Femur (tissue), 1 donor: Measurements from ENCODE around the gene RPRD1B.

ENCODE experiments used
- DNase-seq: peaks from one replicate; pipeline ENCODE4 v3.0.0-alpha.2; 2017

RPRD1B gene

GRCh38 chr20:38043512-38044300 is 10.2 kb downstream of the RPRD1B start:
- DNase-seq = no peak

DNA sequence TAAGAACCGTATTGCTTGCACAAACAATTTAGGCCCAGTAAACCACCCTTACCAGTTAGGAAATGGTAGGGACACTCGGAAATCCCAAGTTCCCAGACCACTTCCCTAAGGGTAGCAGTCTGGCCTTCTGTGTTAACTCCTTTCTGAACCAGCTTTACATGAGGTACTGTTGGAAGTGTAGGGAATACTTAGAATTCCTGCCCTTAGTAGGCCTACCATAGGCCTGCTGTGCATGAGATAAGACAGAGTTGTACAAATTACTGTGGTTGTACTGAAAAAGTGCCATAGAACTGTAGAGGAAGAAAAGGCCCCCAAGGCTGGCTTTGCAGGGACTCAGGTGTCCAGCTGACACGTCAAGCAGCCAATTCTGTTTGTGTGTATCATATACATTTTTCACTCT is 11.1 kb downstream of the RPRD1B start:
- DNase-seq = no peak

- no peak for DNase-seq
Observed at GRCh38 chr20:38046572-38046971, 13.0 kb downstream of the RPRD1B start.

GRCh38 chr20:38049800-38050199 is 16.3 kb downstream of the RPRD1B start:
- DNase-seq = no peak

GRCh38 chr20:38050686-38051085 is 17.1 kb downstream of the RPRD1B start:
- no peak for DNase-seq

DNA sequence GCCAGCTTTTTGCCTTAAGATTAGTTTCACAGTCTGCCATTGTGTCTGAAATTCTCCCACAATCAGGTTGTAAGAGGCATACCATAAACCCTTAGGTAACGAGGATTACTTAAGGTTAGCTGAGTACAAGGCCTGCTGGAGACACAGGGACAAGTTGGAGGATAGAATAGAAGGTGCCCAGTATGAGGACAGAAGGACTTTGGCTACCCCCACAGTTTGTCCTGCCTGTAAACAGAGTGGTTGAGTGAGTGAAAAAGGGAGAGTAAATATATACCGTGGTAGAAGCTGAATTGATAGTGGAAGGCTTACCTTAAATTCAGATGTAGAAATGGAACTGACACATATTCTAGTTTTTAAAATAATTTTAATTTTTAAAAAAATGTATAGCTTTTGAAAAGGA is 19.3 kb downstream of the RPRD1B start:
- DNase-seq = no peak

- DNase-seq = no peak
Observed at GRCh38 chr20:38054647-38055046, 21.1 kb downstream of the RPRD1B start.

GRCh38 chr20:38055294-38055693 is 21.7 kb downstream of the RPRD1B start:
- DNase-seq = no peak

DNA sequence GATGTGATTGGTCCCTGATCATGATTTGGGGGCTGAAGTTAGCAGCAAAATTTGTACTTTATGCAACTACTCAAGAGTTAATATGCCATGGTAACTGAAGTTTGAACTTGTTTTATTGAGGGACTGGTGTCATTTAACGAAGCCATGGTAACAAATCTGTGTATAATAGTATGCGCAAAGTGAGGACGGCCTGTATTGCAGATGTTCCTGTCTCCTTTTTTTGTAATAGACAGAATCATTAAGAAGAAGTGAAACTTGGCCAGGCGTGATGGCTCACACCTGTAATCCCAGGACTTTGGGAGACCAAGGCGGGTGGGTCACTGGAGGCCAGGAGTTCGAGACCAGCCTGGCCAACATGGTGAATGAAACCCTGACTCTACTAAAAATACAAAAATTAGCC is 22.3 kb downstream of the RPRD1B start:
- DNase-seq = no peak

DNA sequence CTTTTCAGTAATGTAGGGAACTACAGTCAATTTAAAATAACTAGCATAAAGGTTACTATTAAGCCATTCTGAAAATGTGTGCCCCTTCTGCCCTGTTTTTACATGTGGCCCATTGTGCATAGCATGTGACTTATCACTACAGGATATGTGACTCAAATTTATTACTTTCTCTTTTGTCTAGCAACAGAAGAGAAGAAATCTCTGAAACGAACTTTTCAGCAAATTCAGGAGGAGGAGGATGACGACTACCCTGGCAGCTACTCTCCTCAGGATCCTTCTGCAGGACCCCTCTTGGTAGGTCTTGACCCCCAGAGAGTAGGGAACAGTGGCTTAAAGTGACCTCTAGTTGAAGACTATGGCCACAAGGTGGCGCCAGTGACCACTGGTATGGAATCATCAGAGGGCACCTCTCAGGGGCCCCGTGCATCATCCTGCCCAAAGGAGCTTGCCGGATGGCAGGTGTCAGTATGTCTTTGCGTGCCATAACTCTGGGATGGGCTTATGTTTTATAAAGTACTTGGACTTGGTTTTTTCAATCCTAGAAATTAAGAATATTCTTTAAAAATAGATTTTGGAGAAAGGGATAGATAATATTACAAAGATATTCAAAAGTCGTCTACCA is 23.9 kb downstream of the RPRD1B start:
- peak; percentile 76 for DNase-seq

DNA sequence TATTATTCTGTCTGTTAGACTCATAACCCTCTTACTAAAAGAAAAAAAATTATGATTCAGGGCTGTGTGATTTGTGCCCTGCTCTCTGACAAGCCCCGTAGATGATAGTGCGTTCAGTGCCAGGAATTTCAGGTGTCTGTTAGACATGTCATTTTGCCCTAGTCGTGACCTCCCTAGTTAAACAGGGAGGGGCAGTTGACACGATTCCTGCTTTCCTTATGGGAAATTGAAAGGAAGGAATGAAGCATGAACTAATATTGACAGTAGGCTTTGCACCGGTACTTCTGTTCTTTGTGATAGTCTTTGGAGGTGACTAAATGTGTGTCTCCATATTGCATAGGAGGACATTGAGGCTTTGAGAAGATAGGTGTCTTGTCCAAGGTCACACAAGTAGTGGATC is 26.3 kb downstream of the RPRD1B start:
- DNase-seq = no peak

- DNase-seq = no peak
Observed at GRCh38 chr20:38060536-38060935, 27.0 kb downstream of the RPRD1B start.

DNA sequence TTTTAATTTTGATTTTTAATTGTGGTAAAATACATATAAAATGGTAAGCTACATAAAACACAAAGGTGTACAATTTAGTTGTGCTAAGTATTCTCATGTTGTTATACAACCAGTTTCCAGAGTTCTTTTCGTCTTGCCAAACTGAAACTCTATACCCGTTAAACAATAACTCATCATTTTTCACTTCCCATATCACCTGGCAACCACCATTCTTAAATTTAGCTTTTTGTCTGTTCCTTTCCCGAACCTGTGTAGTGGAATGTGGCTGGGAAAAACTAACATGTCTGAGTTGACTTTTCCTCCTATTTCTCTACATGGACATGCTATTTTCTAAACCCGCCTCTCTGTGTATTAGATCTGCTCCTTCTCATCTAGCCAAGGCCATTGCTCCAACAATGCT is 27.6 kb downstream of the RPRD1B start:
- DNase-seq = no peak

DNA sequence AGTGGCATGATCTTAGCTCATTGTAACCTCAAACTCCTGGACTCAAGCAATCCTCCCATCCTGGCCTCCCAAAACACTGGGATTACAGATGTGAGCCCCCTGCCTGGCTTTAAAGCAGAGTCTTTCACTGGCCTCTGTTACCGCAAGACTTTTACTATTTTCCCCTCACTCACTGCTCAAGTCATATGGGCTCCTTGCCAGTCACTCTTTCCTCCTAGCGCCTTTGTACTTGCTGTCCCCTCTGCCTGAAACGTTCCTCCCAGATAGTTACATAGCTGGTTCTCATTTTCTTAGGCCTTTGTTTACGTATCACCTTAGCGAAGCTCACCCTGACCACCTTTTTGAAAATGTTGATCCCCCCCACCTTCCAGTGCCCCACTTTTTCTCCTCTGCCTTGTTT is 29.3 kb downstream of the RPRD1B start:
- no peak for DNase-seq

DNA sequence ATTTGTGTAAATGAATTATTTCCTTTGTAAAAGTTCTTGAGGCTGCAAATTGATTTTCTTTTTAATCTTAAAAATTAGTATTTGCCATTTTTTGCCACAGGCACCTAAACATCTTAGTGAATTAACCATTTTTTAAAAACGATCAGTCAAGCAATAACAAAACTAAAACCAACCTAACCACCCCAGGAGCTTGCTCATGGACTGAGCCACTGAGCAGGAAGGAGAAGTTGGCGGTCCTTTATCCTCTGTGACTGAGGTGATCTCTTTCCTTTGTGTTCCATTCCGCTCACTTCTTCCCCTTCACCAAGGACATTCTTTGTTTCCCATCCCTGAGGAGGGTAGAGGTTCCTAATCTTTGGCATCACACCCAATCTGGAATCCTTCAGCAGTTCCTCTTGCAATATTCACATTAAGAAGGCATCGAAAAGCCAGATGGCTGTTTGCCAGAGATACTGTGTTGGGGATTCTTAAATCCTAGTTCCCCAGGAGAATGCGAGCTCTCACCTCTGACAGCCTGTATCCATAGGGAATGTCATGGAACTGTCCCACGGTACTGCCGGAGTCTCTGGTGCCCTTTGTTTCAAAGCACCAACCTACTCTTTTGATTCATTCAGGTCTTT is 30.5 kb downstream of the RPRD1B start:
- DNase-seq = no peak

GRCh38 chr20:38065764-38066375 is 32.3 kb downstream of the RPRD1B start:
- peak; percentile 61 for DNase-seq

DNA sequence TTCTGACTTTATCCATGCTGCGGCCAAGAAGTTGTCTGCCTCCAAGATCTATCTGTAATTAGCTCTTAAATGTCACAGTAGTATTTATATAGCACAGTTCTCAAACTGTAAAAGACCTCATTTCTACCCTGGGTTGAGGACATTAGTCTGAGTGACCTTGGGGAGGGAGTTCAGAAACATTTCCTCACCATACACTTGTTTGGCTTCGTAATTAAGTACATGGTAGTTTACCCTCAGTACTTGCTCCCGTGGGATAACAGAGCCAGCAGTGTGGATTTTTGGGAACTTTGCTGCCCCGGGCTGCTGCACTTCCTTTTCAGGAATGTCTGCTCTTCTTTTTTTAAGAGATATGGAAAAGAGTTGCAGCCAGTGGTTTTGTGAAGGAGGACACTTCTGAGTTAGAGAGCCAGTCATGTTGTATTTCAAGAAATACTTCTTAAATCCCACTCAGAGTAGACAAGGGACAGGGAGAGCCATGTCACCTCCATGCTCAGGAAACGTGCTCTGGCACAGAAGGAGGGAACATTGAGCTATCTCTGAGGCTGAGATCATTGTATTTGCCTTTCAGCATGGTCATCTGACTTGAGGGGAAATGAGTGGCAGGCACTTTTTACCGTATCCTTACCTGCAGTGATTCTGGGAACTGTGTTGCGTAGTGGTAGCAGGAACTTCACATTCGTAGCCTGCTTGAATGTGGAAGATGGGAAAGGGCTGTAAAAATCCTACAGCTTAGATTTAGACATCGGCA is 33.6 kb downstream of the RPRD1B start:
- DNase-seq = no peak

DNA sequence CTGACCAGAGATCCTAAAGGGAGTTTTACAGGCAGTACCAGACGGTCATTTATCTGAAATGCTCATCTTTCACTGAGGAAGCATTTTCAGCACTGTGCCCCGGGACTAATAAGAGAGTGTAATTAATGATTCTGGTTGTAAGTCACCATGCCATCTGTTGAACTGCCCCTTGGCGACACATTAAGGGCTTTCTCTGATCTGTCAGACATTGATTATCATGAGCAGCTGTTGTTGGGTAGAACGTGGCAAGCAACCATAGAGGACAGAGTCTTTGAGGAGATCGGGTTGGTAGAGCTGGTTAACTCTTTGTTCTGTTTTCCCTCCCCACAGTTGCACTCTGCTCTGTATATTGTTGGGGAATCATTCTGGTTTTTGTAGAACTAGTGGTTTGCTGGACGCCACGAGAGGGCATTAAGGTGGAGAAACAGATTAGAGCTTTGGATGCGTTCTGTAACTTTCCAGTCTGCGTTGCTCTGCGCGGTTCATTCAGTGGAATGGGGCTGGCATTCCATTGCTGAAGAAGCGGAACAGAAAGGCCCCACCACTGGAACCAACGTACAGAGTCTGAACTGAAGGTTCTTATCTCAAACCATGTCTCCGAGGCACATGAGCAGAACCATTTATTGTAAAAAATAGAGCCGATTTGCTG is 34.3 kb downstream of the RPRD1B start:
- DNase-seq = peak; percentile 44

DNA sequence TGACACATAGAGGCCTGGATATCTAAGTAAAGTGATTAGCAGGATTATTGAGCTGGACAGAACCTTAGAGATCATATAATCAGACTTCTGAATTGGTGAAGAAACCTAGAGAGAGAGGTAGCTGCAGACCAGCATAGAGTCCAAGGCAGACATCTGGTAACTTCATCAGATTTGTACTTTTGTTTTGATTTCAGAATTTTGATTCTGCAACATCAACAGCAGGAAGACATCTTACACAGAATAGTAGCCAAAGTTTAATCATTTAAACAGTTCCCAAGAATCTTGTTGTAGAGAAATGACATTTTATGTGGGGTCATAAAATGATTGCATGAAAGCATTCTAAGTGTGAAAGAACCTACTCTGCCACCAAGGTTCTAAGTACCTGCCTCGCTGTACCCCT is 39.4 kb downstream of the RPRD1B start:
- no peak for DNase-seq

DNA sequence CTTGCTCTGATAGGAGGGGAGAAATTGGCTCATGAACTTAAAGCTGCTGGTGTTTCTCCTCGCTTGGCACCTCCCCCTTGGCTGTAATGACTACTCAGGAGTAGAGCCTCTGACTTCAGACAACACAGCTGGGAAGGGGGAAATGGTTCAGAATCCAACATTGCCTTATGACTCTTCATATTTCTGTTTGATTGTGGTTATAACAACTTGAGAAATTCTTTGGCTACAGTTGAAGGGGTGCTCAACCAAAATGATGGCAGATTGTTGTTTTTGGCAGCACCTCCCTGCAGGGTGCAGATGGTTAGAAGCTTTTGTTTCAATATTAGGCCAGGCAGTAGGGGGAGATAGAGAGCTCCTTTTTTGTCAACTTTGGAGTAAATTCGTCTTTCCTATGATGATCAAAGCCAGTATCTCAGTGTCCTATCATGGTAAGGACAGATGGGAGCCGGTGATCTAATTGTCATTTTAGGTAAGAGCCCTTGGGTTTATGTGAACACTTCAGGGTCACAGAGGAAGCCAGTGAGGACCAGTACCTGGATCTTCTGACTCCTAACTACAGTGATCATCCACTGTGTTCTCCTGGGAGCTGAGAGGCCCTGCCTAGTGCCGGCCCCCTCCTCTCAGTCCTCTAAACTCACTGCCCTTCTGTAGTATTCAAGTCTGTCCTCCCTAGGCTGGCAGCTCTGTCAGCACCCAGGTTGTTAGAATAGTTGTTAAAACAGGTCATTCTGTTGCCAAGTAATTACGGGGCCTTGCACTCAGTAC is 39.9 kb downstream of the RPRD1B start:
- peak; percentile 69 for DNase-seq

DNA sequence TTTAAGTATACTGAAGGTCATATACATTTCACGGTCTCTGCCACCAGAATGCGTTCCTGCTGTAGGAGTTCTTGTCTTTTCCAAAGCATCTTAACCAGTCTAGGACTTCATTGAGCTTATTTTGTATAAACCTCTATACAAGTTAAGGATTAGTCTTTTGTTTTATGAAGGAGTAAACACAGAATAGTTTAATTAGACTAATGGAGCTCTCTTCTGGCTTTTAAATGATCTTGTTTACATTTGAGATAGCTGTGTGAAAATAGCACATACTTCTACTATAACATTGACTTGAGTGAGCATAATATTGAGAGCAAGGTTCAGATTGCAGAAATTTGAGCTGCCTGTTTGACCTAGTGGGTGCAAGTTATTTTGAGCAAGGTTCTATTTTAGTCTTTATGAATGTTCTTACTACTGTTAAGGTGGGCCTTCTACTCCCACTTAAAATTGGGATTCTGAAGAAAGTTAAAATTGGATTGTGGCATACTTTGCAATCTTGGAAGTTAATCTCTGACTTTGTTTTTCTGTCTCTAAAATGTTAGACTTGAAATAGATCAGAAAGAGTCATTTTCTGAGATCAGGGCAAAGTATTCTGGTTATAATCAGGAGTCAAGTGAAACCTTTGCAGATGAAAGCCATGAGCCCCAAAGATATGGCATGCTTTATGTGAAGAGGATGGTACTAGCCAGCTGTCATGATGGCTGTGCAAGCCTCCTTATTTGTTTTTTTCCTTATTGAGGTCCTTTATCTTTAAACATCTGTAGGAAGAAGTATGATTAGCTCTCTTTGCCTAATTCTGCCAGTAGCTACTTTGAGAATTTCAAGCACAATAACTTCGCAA is 41.8 kb downstream of the RPRD1B start:
- DNase-seq = no peak
